ENCODE results near the gene ZC3H7B. TPM values are rescaled to one million over a fixed set of nuclear protein-coding genes. Genes with fewer than 3 reads are reported as not detected.

Gene ZC3H7B
- total and polyA plus RNA-seq, 2 experiments from 2014 or later: 5.7 to 61.5 TPM

DNA sequence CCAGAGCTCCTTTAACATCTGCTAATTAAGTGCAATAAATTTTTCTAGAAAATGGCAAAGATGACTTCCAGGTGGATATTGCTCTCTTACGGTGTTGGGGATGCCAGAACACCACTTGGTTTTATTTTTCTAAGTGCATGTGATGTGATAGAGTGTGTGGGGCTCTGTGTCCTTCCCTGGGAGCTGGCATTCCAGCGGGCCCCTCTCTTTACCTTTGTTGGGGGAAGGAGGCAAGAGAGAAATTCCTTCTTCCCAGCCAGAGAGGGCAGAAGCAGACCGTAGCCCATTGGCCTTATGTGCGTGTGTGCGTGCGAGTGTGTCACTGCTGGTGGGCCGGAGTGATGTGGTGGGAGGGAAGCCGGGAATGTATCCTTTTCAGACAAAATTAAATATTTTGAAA, 97.6 kb downstream of the ZC3H7B start:
- H2AFZ ChIP-seq: no peak overlapping the region
- H3K27me3 ChIP-seq (ENCODE audit: insufficient read depth): no peaks in the 10 kb centered on the region
- peak; percentile 13 for ATAC-seq
- Mint-ChIP-seq H3K4me3 (no peak overlapping the region), H3K4me1 (peaks cover 9% of the 10 kb centered on the region; the same call in 2 of the 3 replicates), H3K36me3 (ENCODE audit: low read depth) (peaks cover 13% of the 10 kb centered on the region; the same call in 1 of the 3 replicates), H3K9me3 (no peaks in the 10 kb centered on the region; the same call in 2 of the 3 replicates), H3K27ac (peak overlapping the region; percentile 72; the same call in 1 of the 2 replicates), H3K27me3 (ENCODE audit: insufficient read depth, low read depth, poor library complexity) (peaks cover 6% of the 10 kb centered on the region)
- H3K4me1 ChIP-seq (ENCODE audit: insufficient read depth): no peaks in the 10 kb centered on the region
- no peak overlapping the region for H3K4me3 ChIP-seq
- no peaks in the 10 kb centered on the region for H3K36me3 ChIP-seq (ENCODE audit: insufficient read depth)
- H3K4me2 ChIP-seq: no peak overlapping the region
- no peaks in the 10 kb centered on the region for H3K9me2 ChIP-seq (ENCODE audit: insufficient read depth)
- peak; percentile 45 for DNase-seq (ENCODE audit: low spot score)
- no peak for TF ChIP-seq ZNF331 (CRISPR knock-in tag; IDR thresholded peaks at IDR 0.05; ENCODE audit: low read depth)
- TF ChIP-seq, protein P1, sequence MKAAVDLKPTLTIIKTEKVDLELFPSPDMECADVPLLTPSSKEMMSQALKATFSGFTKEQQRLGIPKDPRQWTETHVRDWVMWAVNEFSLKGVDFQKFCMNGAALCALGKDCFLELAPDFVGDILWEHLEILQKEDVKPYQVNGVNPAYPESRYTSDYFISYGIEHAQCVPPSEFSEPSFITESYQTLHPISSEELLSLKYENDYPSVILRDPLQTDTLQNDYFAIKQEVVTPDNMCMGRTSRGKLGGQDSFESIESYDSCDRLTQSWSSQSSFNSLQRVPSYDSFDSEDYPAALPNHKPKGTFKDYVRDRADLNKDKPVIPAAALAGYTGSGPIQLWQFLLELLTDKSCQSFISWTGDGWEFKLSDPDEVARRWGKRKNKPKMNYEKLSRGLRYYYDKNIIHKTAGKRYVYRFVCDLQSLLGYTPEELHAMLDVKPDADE (IDR thresholded peaks at IDR 0.05): no peak
- TF ChIP-seq, protein P2, sequence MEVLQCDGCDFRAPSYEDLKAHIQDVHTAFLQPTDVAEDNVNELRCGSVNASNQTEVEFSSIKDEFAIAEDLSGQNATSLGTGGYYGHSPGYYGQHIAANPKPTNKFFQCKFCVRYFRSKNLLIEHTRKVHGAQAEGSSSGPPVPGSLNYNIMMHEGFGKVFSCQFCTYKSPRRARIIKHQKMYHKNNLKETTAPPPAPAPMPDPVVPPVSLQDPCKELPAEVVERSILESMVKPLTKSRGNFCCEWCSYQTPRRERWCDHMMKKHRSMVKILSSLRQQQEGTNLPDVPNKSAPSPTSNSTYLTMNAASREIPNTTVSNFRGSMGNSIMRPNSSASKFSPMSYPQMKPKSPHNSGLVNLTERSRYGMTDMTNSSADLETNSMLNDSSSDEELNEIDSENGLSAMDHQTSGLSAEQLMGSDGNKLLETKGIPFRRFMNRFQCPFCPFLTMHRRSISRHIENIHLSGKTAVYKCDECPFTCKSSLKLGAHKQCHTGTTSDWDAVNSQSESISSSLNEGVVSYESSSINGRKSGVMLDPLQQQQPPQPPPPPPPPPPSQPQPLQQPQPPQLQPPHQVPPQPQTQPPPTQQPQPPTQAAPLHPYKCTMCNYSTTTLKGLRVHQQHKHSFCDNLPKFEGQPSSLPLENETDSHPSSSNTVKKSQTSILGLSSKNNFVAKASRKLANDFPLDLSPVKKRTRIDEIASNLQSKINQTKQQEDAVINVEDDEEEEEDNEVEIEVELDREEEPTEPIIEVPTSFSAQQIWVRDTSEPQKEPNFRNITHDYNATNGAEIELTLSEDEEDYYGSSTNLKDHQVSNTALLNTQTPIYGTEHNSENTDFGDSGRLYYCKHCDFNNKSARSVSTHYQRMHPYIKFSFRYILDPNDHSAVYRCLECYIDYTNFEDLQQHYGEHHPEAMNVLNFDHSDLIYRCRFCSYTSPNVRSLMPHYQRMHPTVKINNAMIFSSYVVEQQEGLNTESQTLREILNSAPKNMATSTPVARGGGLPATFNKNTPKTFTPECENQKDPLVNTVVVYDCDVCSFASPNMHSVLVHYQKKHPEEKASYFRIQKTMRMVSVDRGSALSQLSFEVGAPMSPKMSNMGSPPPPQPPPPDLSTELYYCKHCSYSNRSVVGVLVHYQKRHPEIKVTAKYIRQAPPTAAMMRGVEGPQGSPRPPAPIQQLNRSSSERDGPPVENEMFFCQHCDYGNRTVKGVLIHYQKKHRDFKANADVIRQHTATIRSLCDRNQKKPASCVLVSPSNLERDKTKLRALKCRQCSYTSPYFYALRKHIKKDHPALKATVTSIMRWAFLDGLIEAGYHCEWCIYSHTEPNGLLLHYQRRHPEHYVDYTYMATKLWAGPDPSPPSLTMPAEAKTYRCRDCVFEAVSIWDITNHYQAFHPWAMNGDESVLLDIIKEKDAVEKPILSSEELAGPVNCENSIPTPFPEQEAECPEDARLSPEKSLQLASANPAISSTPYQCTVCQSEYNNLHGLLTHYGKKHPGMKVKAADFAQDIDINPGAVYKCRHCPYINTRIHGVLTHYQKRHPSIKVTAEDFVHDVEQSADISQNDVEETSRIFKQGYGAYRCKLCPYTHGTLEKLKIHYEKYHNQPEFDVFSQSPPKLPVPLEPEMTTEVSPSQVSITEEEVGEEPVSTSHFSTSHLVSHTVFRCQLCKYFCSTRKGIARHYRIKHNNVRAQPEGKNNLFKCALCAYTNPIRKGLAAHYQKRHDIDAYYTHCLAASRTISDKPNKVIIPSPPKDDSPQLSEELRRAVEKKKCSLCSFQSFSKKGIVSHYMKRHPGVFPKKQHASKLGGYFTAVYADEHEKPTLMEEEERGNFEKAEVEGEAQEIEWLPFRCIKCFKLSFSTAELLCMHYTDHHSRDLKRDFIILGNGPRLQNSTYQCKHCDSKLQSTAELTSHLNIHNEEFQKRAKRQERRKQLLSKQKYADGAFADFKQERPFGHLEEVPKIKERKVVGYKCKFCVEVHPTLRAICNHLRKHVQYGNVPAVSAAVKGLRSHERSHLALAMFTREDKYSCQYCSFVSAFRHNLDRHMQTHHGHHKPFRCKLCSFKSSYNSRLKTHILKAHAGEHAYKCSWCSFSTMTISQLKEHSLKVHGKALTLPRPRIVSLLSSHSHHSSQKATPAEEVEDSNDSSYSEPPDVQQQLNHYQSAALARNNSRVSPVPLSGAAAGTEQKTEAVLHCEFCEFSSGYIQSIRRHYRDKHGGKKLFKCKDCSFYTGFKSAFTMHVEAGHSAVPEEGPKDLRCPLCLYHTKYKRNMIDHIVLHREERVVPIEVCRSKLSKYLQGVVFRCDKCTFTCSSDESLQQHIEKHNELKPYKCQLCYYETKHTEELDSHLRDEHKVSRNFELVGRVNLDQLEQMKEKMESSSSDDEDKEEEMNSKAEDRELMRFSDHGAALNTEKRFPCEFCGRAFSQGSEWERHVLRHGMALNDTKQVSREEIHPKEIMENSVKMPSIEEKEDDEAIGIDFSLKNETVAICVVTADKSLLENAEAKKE (CRISPR knock-in tag; IDR thresholded peaks at IDR 0.05): no peak
- TF ChIP-seq, protein P3, sequence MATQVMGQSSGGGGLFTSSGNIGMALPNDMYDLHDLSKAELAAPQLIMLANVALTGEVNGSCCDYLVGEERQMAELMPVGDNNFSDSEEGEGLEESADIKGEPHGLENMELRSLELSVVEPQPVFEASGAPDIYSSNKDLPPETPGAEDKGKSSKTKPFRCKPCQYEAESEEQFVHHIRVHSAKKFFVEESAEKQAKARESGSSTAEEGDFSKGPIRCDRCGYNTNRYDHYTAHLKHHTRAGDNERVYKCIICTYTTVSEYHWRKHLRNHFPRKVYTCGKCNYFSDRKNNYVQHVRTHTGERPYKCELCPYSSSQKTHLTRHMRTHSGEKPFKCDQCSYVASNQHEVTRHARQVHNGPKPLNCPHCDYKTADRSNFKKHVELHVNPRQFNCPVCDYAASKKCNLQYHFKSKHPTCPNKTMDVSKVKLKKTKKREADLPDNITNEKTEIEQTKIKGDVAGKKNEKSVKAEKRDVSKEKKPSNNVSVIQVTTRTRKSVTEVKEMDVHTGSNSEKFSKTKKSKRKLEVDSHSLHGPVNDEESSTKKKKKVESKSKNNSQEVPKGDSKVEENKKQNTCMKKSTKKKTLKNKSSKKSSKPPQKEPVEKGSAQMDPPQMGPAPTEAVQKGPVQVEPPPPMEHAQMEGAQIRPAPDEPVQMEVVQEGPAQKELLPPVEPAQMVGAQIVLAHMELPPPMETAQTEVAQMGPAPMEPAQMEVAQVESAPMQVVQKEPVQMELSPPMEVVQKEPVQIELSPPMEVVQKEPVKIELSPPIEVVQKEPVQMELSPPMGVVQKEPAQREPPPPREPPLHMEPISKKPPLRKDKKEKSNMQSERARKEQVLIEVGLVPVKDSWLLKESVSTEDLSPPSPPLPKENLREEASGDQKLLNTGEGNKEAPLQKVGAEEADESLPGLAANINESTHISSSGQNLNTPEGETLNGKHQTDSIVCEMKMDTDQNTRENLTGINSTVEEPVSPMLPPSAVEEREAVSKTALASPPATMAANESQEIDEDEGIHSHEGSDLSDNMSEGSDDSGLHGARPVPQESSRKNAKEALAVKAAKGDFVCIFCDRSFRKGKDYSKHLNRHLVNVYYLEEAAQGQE (IDR thresholded peaks at IDR 0.05; ENCODE audit: unreplicated experiment): no peak
- no peak for TF ChIP-seq CREB1 (CRISPR knock-in tag; IDR thresholded peaks at IDR 0.05; ENCODE audit: low read depth)
- no peak for TF ChIP-seq POLR2AphosphoS5 (IDR thresholded peaks at IDR 0.05; ENCODE audit: low read depth)
- peak overlapping the region; percentile 59; the same call in 1 of the 2 replicates for H3K27ac ChIP-seq (ENCODE audit: low read depth)
- H3K79me2 ChIP-seq (replicated peaks; ENCODE audit: insufficient read depth): no peaks in the 10 kb centered on the region
- no peaks in the 10 kb centered on the region for H3F3A ChIP-seq (replicated peaks; ENCODE audit: low read depth)
- no peaks in the 10 kb centered on the region for H4K20me1 ChIP-seq (replicated peaks; ENCODE audit: insufficient read depth)
